Keratinocyte (primary cell): ENCODE data around the gene PIGM. TPM values are rescaled to one million over a fixed set of nuclear protein-coding genes. Genes with fewer than 3 reads are reported as not detected.

Source experiments
- DNase-seq: peaks from one replicate; pipeline ENCODE4 v3.0.0-alpha.2; 2011; ENCODE audit warnings: low read depth, missing footprints, low spot score
- FAIRE-seq: peaks from 2 replicates; lab custom pipeline; 2011; peaks lifted over from hg19 to GRCh38; lab: Jason Lieb, UNC
- H2AFZ ChIP-seq: 2 replicates; pipeline ENCODE4 v1.6.0; 2012; ENCODE audit warnings: low read length, control low read depth, inconsistent platforms; ENCODE audit not compliant: control insufficient read depth
- H3K27ac ChIP-seq: 2 replicates; pipeline ENCODE4 v1.5.1; 2011; ENCODE audit warnings: low read length; ENCODE audit not compliant: control insufficient read depth, insufficient read depth
- H3K27me3 ChIP-seq: 3 replicates; pipeline ENCODE4 v1.6.0; 2011; ENCODE audit warnings: low read length; ENCODE audit not compliant: control insufficient read depth, insufficient read depth; ENCODE audit errors: extremely low read depth
- H3K36me3 ChIP-seq, 2 experiments: 2 replicates in 1 of 2; 3 replicates in 1 of 2; pipeline ENCODE4 v1.5.1; 2011; ENCODE audit warnings: low read length in 2 of 2, mild to moderate bottlenecking in 1 of 2; ENCODE audit not compliant: control insufficient read depth in 2 of 2, insufficient read depth in 2 of 2; ENCODE audit errors: extremely low read depth in 1 of 2
- H3K4me1 ChIP-seq: 3 replicates; pipeline ENCODE4 v1.5.1; 2011; ENCODE audit warnings: low read length; ENCODE audit not compliant: control insufficient read depth, insufficient read depth; ENCODE audit errors: extremely low read depth
- H3K4me2 ChIP-seq: 3 replicates; pipeline ENCODE4 v1.6.0; 2011; ENCODE audit warnings: low read depth, low read length; ENCODE audit not compliant: control insufficient read depth, insufficient read depth; ENCODE audit errors: extremely low read depth
- H3K4me3 ChIP-seq, 3 experiments: fragments of 200-600 bp in 1 of 3; sonication (generic) in 1 of 3; 2 replicates in 2 of 3; 3 replicates in 1 of 3; pipeline ENCODE4 v1.5.1; 2011 to 2016; ENCODE audit warnings: low read length in 3 of 3, mild to moderate bottlenecking in 3 of 3, control low read depth in 2 of 3, inconsistent platforms in 1 of 3, low read depth in 1 of 3, mixed read lengths in 1 of 3, mixed run types in 1 of 3, moderate library complexity in 1 of 3; ENCODE audit not compliant: control insufficient read depth in 2 of 3, insufficient read depth in 2 of 3; ENCODE audit errors: extremely low read depth in 1 of 3
- H3K79me2 ChIP-seq: 2 replicates; pipeline ENCODE4 v1.6.0; 2012; ENCODE audit warnings: low read length; ENCODE audit not compliant: control insufficient read depth, insufficient read depth
- H3K9ac ChIP-seq: 3 replicates; pipeline ENCODE4 v1.6.0; 2011; ENCODE audit warnings: low read length; ENCODE audit not compliant: control insufficient read depth, insufficient read depth; ENCODE audit errors: extremely low read depth
- H3K9me1 ChIP-seq: 3 replicates; pipeline ENCODE4 v1.6.0; 2011; ENCODE audit warnings: low read length; ENCODE audit not compliant: control insufficient read depth, insufficient read depth; ENCODE audit errors: extremely low read depth
- H3K9me3 ChIP-seq: 2 replicates; pipeline ENCODE4 v1.5.1; 2012; ENCODE audit warnings: low read depth, low read length; ENCODE audit not compliant: control insufficient read depth
- H4K20me1 ChIP-seq: 3 replicates; pipeline ENCODE4 v1.6.0; 2011; ENCODE audit warnings: low read length; ENCODE audit not compliant: control insufficient read depth, insufficient read depth; ENCODE audit errors: extremely low read depth
- CTCF ChIP-seq, 3 experiments: IDR thresholded peaks in 1 of 3; conservative IDR thresholded peaks in 1 of 3; optimal IDR thresholded peaks in 1 of 3; 2 replicates in 2 of 3; 3 replicates in 1 of 3; pipeline versions ENCODE3 to v1.5.1; 2011; ENCODE audit warnings: low read length in 3 of 3, mild to moderate bottlenecking in 3 of 3, moderate library complexity in 2 of 3, control low read depth in 1 of 3, inconsistent platforms in 1 of 3; ENCODE audit not compliant: insufficient read depth in 2 of 3; ENCODE audit errors: extremely low read depth in 1 of 3
- EZH2 ChIP-seq: IDR thresholded peaks from one replicate; pipeline ENCODE4 v1.6.1; 2012; ENCODE audit warnings: inconsistent platforms, mild to moderate bottlenecking, low read length, moderate library complexity
- dilution Hi-C: fragments of 300-500 bp; cut with MboI; formaldehyde crosslinking; loops from one replicate; pipeline ENCODE4 v1.7.0; 2020; ENCODE audit warnings: low sequenced_read_pairs; ENCODE audit not compliant: extremely low pct_ligation_motif_present
- polyA plus RNA-seq, 5 experiments: library from polyadenylated mRNA; depleted of rRNA in 3 of 5; stranded (reverse) in 3 of 5; stranded (forward) in 1 of 5; unstranded in 1 of 5; fragments of >200 nt; gene quantifications; 1 replicate in 1 of 5; 2 replicates in 3 of 5; 3 replicates in 1 of 5; pipeline versions ENCODE4 v1.2.1 to v1.2.3, GENCODE V29; 2011 to 2012; ENCODE audit warnings: missing spikeins in 2 of 5, low read depth in 1 of 5, low replicate concordance in 1 of 5

PIGM gene
- polyA plus RNA-seq, 1 donor (not counting 4 experiments of a cell fraction or from before 2014, with no cell fraction given): 3.1 TPM

- DNase-seq (no peak), FAIRE-seq (peak; percentile 73)
- Histone ChIP-seq H3K9me1 (no peaks in the 10 kb centered on the region), H3K9me3 (no peaks in the 10 kb centered on the region), H3K27ac (no peak overlapping the region), H3K79me2 (no peaks in the 10 kb centered on the region), H3K4me1 (peaks cover 23% of the 10 kb centered on the region), H2AFZ (no peak overlapping the region), H3K27me3 (no peaks in the 10 kb centered on the region), H3K4me2 (no peak overlapping the region), H3K4me3 (no peak overlapping the region), H3K9ac (no peak overlapping the region), H4K20me1 (no peaks in the 10 kb centered on the region), H3K36me3 (no peaks in the 10 kb centered on the region)
- dilution Hi-C loops: no loop called here
- TF ChIP-seq CTCF (optimal IDR thresholded peaks at IDR 0.05 in 1 of 3, IDR thresholded peaks at IDR 0.05 in 1 of 3, conservative IDR thresholded peaks at IDR 0.05 in 1 of 3; ENCODE audit: extremely low read depth in 1 of 3, insufficient read depth in 2 of 3, low read length in 3 of 3): no peak
- no peak for TF ChIP-seq EZH2
Measured at GRCh38 chr1:160022330-160023310, 9.2 kb downstream of the PIGM start.

GRCh38 chr1:160021376-160022074 lies 10.3 kb downstream of the PIGM start:
- Histone ChIP-seq H3K9me3 (no peaks in the 10 kb centered on the region), H3K27me3 (no peaks in the 10 kb centered on the region), H3K4me2 (no peak overlapping the region), H4K20me1 (no peaks in the 10 kb centered on the region), H3K4me1 (peaks cover 23% of the 10 kb centered on the region), H3K36me3 (no peaks in the 10 kb centered on the region), H3K4me3 (no peak overlapping the region), H3K79me2 (no peaks in the 10 kb centered on the region), H3K9ac (no peak overlapping the region), H3K27ac (no peak overlapping the region), H3K9me1 (no peaks in the 10 kb centered on the region), H2AFZ (no peak overlapping the region)
- dilution Hi-C loops: no loop called here
- TF ChIP-seq EZH2: no peak
- TF ChIP-seq CTCF (optimal IDR thresholded peaks at IDR 0.05 in 1 of 3, IDR thresholded peaks at IDR 0.05 in 1 of 3, conservative IDR thresholded peaks at IDR 0.05 in 1 of 3; ENCODE audit: extremely low read depth in 1 of 3, insufficient read depth in 2 of 3, low read length in 3 of 3): no peak
- DNase-seq: no peak
- FAIRE-seq: no peak
